GM19397 (cell line): ENCODE measurements around the gene TIMM8B.
"Not testable (repeated sequence)": the region's sequence is repeated elsewhere in the genome, so short reads cannot be mapped to it uniquely, and the experiment has no call there.

Source experiments
- ATAC-seq: cut with Tn5 transposase; IDR thresholded peaks from one replicate; pipeline ENCODE4 v1.9.1; 2021; ENCODE audit warnings: mild to moderate bottlenecking, moderate library complexity; ENCODE audit not compliant: unreplicated experiment

Gene TIMM8B, protein sequence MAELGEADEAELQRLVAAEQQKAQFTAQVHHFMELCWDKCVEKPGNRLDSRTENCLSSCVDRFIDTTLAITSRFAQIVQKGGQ

DNA sequence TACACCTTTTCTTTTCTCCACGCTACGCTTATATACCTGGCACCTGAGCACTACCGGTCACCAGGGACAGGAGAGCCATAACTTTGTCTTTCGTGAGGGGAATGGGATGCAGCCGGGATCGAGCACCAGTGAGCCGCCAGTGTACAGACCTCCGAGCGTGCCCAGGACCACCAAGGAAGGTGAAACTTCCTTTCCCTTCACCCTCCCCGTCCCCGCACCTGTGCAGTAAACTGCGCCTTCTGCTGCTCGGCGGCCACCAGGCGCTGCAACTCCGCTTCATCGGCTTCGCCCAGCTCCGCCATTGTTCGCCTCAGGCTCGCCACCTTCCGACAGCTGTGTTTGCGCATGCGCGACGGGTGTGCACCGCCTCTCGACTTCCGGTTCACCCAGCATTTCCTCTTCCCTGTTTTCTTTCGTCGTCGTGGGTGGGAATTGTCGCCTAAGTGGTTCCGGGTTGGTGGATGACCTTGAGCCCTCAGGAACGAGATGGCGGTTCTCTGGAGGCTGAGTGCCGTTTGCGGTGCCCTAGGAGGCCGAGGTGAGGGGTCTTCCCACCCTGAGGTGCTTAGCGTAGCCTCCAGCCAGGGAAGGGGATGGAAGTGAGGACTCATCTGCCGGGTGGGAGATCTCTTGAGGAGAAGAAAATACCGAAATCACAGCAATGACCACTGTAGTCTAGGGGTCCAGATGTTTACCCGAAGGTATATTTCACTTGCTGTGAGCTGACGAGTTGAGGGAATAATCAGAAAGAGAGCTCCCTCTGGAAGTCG, at the start of gene TIMM8B, which contains the start of gene SDHD:
TIMM8B (minus strand) TSS at position 335 of the 770 bp plus-strand sequence; CDS start at position 302, 33 bp downstream.
SDHD (plus strand) TSS at position 452 of the 770 bp plus-strand sequence; CDS start at position 487, 35 bp downstream.
- ATAC-seq = peak; percentile 94

GRCh38 chr11:112134473-112134872, 47.9 kb upstream of the TIMM8B start:
- no peak for ATAC-seq

- ATAC-seq = no peak
Observed at GRCh38 chr11:112132737-112133136, 46.2 kb upstream of the TIMM8B start.

- ATAC-seq = no peak
Observed at GRCh38 chr11:112129656-112130055, 43.1 kb upstream of the TIMM8B start.

- ATAC-seq = no peak
Observed at GRCh38 chr11:112128483-112129121, 42.0 kb upstream of the TIMM8B start.

DNA sequence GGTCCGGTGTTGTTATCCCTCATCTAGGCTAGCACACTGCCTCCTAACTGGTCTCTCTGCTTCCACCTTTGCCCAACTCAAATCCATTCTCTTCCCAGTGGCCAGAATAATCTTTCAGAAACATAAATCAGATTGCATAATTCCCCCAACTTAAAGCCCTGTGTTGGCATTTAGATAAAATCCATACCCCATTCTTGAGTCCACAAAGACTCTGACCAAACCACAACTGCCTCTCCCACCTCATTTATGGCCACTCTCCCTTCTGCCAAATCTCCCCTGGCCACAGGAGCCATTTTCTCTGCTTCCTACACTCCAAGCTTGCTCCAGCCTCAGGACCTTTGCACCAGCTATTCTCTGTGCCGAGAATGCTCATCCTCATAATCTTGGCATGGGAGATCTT, 40.5 kb upstream of the TIMM8B start:
- ATAC-seq = no peak

DNA sequence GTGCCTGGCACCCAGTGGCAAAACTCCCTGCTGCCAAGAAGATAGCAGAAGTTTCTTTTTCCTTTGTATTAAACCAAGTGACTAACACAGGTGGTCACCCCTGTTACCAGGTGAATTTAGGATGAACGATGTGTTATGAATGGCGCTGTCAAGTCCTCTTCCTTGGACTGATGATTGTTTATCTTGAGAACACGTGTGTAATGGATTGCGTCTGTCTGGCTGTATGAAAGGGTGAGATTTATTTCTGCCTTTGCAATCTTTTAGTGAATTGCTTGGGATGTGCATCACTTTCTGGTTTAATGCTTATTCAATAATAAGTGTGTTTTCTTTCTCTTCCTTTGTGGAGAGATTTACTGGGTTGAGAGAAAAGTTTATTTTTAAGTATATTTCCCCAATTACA, 36.6 kb upstream of the TIMM8B start:
- ATAC-seq = no peak

DNA sequence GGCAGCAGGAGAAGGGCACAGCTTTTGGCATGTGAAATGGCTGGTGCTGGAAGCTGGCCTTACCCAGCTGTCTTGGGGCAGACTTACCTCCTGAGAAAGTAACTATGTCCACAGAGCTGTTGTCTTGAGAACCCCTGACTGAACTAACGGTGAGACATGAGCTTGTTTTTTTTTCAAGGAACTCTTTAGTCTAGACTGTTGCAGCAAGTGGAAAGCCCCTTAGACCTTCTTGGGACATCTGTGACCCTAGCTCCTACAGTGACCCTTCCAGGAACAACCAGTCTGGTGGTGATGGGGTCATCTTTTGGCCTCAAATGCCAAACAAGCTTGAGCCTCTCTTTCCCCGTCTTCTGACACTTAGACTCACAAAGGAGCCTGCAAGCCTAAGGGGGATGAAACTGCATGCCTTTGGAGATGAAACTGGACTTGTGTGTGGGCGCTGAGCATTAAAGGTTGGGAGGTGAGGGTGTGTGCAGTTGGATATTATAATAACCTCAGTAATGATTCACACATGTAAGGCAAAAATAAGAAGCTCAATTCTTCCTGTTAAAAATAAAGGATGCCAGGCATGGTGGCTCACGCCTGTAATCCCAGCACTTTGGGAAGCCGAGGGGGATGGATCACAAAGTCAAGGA, 35.5 kb upstream of the TIMM8B start:
- ATAC-seq = no peak

DNA sequence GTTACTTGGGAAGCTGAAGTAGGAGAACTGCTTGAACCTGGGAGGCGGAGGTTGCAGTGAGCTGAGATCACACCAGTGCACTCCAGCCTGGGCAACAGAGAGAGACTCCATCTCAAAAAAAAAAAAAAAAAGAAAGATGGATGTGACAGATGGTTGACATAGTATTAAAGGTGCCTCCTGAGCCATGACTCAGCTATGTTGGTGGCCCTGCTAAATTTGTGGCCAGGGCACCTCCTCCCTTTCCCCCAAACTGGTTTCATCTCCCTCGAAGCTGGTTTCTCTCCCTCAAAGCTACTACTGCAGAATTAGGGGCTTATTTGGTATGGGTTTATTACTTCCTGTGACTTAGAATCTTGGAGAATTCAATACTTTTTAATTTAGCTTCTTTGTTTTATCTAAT, 31.6 kb upstream of the TIMM8B start:
- no peak for ATAC-seq

GRCh38 chr11:112115386-112115785, 28.8 kb upstream of the TIMM8B start:
- ATAC-seq = no peak

GRCh38 chr11:112114460-112114859, 27.9 kb upstream of the TIMM8B start:
- no peak for ATAC-seq

DNA sequence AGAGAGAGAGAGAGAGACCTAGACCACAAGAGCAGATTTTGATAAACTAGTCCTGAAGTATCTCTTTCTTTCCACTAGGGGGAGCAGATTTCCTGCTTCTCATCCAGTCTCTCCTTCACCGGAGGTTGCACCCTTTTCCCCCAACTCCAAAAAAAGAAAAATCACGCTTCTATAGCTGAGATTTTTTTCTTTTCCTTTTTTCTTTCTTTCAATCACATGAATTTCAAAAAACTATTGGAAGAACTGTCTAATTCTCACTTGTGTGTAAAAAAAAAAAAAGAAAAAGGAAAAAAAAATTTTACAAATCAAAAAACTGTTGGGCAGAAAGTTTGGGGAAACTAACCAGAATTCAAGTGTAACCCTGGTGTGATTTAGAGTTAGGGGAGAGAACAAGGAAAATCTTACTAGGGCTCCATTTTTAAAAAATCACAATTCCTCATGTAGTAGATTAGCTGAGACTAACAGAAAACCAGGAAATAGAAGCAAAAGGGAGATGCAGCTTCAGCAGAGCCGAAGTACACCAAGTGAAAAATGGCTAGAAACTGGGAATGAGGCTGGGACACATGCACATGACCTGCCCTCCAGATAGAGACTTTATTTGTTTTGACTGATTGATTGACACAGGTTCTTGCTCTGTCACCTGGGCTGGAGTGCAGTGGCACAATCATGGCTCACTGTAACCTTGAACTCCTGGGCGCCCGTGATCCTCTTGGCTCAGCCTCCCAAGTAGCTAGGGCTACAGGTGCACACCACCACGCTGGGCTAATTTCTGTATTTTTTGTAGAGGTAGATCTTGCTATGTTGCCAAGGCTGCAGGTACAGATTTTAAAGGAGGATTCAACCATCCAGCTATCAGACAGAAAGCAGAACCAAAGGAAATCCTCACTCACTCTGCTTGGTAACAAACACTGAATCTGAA, 27.2 kb upstream of the TIMM8B start:
- ATAC-seq = no peak

DNA sequence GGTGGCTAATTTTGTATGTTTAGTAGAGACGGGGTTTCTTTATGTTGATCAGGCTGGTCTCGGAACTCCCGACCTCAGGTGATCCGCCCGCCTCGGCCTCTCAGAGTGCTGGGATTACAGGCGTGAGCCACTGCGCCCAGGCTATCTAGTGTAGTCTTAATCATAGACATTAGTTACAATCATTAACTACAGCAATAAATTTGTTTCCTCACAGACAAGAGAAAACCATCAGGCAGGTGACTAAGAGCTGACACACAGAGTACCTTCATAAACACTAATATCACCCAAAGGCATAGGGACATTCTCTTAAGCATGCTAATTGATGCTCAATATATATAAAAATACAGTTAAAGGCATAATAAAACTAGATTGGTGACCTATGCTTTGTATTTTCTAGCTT, 19.5 kb upstream of the TIMM8B start:
- ATAC-seq = no peak

DNA sequence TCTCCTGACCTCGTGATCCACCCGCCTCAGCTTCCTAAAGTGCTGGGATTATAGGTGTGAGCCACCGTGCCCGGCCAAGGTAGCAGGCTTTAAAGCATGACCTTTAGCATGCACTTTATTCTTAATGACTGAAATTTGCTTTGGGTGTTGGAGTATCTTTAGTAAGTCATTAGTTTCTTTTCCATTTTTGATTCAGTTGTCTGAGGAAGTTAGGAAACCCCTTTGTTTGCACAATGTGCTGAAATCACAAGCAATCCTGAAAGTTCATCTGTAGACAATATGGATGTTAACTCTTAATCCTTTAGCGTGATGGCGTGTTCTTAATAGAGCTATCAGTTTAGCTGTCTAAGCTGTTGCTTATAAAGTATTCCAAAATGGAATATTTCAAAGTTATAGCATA, 16.9 kb upstream of the TIMM8B start:
- no peak for ATAC-seq

- no peak for ATAC-seq
Observed at GRCh38 chr11:112100462-112100861, 13.9 kb upstream of the TIMM8B start.

DNA sequence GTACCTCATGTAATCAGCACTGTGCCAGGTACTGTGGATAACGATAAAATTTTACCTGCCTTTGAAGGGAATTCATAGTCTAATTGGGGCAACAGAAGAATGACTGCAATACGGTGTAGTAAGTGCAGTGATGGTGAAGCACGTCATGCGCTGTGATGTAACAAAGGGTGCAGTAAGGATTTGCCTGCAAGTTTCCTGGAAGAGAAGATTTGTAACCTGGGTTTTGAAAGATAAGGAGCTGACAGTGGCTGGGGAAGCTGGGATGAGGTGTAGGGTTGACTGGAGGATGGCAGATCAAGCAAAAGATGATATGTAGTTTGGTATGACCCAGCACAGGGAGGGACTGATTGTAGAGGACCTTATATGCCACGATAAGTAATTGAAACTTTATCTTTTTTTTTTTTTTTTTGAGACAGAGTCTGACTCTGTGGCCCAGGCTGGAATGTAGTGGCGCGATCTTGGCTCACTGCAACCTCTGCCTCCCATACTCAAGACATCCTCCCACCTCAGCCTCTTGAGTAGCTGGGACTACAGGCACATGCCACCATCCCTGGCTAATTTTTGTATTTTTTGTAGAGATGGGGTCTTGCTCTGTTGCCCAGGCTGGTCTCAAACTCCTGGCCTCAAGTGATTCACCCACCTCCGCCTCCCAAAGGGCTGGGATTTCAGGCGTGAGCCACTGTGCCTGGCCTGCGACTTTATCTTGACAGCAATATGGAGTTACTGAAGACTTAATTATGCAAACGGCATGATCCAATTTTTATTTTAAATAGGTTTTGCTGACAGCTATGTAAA, 11.4 kb upstream of the TIMM8B start:
- ATAC-seq = no peak

DNA sequence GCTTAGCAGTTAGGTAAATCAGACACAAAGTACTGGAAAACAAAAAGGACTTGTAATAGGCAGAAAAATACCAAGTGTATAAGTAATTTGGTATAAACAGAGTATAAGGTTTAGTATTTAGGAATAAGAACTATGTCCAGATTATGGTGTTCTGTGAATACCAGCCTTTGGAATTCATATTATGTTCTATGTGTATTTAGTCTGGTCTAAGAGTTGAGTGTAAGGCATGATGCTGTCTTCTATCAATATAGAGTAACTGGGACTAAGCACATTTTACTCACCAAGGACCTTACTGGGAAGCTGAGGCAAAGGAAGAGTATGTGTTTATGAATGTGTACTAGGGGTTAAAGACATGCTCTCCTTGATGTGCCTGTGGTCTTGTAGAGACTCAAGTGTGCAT, 9.6 kb upstream of the TIMM8B start:
- no peak for ATAC-seq

GRCh38 chr11:112095302-112095701, 8.7 kb upstream of the TIMM8B start:
- not testable (repeated sequence) for ATAC-seq

GRCh38 chr11:112087212-112087611, 656 bp upstream of the TIMM8B start:
- no peak for ATAC-seq
